BJ (cell line): ENCODE measurements around the gene FMNL2. TPM values are rescaled to one million over a fixed set of nuclear protein-coding genes. Genes with fewer than 3 reads are reported as not detected.

Experiments
- CTCF ChIA-PET: fragments of 350-600 bp; formaldehyde crosslinking; extraction: SDS; loops from one replicate; lab custom pipeline; 2021; ENCODE audit warnings: antibody characterized with exemption, inconsistent platforms; lab: Yijun Ruan, JAX
- POLR2A ChIA-PET: fragments of 300-600 bp; sonication (Branson Sonifier 250); formaldehyde crosslinking; extraction: SDS; loops from one replicate; lab custom pipeline; 2021; ENCODE audit warnings: antibody characterized with exemption; lab: Charles Lee
- DNase-seq: peaks from one replicate; pipeline ENCODE4 v3.0.0-alpha.2; 2011; ENCODE audit warnings: low read depth
- H3K27me3 ChIP-seq: 2 replicates; pipeline ENCODE4 v1.6.0; 2011; ENCODE audit warnings: low read length; ENCODE audit not compliant: control insufficient read depth, insufficient read depth
- H3K36me3 ChIP-seq: 2 replicates; pipeline ENCODE4 v1.5.1; 2011; ENCODE audit warnings: low read length; ENCODE audit not compliant: control insufficient read depth, insufficient read depth
- H3K4me3 ChIP-seq: 2 replicates; pipeline ENCODE4 v1.5.1; 2011; ENCODE audit warnings: low read depth, mild to moderate bottlenecking, control low read depth, low read length
- polyA plus RNA-seq: library from polyadenylated mRNA; depleted of rRNA; stranded (reverse); fragments of >200 nt; gene quantifications from 2 replicates; pipeline ENCODE4 v1.2.3, GENCODE V29; 2011
- TF ChIP-seq, protein P1 (sequence below): IDR thresholded peaks from 2 replicates; pipeline ENCODE4 v1.5.1; 2011; ENCODE audit warnings: low read depth, mild to moderate bottlenecking, control low read depth, inconsistent platforms, low read length, moderate library complexity; ENCODE audit not compliant: insufficient read depth

The FMNL2 gene
- polyA plus RNA-seq, 1 experiment: 2.4 TPM

DNA sequence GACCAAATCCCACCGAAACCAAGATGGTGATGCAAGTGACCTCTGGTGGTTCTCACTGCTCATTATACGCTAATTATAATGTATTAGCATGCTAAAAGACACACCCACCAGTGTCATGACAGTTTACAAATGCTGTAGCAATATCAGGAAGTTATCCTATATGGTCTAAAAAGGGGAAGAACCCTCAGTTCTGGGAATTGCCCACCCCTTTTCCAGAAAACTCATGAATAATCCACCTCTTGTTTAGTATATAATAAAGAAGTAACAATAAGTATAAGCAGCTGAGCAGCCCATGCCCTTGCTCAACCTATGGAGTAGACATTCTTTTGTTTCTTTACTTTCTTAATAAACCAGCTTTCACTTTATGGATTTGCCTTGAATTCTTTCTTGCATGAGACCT is 31.0 kb upstream of the FMNL2 start:
- Histone ChIP-seq H3K27me3 (no peaks in the 10 kb centered on the region; the same call in 1 of the 2 replicates), H3K4me3 (no peak overlapping the region), H3K36me3 (no peaks in the 10 kb centered on the region)
- ChIA-PET POLR2A (no interaction called here), CTCF (no interaction called here)
- TF ChIP-seq, protein P1, sequence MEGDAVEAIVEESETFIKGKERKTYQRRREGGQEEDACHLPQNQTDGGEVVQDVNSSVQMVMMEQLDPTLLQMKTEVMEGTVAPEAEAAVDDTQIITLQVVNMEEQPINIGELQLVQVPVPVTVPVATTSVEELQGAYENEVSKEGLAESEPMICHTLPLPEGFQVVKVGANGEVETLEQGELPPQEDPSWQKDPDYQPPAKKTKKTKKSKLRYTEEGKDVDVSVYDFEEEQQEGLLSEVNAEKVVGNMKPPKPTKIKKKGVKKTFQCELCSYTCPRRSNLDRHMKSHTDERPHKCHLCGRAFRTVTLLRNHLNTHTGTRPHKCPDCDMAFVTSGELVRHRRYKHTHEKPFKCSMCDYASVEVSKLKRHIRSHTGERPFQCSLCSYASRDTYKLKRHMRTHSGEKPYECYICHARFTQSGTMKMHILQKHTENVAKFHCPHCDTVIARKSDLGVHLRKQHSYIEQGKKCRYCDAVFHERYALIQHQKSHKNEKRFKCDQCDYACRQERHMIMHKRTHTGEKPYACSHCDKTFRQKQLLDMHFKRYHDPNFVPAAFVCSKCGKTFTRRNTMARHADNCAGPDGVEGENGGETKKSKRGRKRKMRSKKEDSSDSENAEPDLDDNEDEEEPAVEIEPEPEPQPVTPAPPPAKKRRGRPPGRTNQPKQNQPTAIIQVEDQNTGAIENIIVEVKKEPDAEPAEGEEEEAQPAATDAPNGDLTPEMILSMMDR: no peak
- no peak for DNase-seq

DNA sequence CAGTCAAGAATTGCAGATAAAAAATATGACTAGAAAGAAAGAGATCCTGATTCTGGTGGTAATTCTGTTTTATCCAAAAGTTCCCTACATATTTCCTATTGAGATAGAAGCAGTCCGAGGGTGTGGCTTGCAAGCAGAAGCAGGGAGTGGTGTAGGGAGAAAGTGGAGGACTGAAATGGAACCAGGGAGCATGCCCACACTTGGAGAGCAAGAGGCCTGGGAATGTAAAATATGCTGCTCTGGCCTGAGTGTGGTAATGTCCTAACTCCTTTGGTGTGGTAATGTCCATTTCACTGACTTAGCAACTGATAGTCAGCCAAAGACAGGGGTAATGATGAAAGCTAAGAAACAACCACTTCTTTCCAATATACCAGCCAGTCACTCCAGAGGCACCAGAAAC is 30.1 kb upstream of the FMNL2 start:
- no peaks in the 10 kb centered on the region; the same call in 1 of the 2 replicates for H3K27me3 ChIP-seq
- DNase-seq: peak; percentile 4
- CTCF ChIA-PET: no interaction called here
- POLR2A ChIA-PET: no interaction called here
- H3K36me3 ChIP-seq: no peaks in the 10 kb centered on the region
- H3K4me3 ChIP-seq: no peak overlapping the region
- TF ChIP-seq, protein P1: no peak

DNA sequence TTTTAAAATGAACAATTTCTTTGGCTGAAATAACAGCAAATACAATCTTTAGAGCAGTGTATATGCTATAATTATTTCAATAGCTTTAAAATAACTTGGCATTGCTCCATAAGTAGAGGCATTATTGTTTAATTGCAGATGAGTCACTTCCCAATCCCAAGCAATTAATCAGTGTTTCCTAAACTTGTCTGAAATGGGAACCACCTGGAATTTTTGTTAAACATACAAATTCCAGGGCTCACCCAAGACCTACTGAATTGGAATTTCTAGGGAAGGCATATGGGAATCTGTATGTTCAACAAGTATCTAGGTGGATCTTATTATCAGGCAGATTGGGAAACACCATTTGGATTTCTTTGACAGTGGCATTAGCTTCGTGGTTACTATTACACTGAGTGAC is 27.1 kb upstream of the FMNL2 start:
- no peaks in the 10 kb centered on the region for H3K27me3 ChIP-seq
- H3K36me3 ChIP-seq: no peaks in the 10 kb centered on the region
- TF ChIP-seq, protein P1: no peak
- ChIA-PET POLR2A (no interaction called here), CTCF (interaction anchor here (0.8 to 2.8 kb wide), 2 partner anchors 12 to 273 kb away, joined by 3 to 8 read pairs; no protein-coding TSS in a partner anchor)
- no peak for DNase-seq
- no peak overlapping the region for H3K4me3 ChIP-seq

DNA sequence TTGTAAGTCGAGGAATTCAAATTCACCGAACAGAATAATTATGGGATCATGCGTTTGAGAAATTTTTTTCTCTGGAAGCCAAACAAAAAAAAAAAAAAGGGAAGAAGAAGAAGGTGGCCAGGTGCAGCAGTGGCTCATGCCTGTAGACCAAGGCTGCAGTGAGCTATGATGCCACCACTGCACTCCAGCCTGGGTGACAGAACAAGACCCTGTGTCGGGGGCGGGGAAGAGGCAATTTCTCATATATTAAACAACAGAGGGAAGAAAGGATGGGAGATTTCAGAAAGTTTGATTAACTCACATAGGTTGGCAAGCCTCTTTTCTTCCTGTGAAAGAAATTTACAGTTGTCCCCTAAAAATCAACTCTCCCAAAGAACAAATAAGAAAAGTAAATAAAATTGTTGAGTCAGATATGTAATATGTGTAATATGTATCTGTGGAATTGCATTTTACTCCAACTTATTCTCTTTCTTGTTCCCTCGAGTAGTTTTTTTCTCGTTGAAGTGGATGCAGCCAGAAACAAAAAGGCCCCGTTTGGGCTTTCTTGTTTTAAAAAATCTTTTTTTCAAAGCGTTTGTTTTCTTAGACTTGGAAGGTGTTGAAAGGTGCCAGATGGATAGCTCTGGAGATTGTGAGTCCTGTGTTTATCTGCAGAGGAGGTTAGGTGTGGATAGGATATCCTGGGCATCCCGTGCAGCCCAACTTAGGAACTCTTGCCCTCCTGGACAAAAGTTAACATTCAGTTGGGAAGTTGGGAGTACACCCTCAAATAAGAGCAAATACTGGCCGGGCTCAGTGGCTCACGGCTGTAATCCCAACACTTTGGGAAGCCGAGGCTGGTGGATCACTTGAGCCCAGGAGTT is 25.4 kb upstream of the FMNL2 start:
- ChIA-PET POLR2A (interaction anchor here (0.7 kb wide), 1 partner anchor 17 kb away, joined by 4 read pairs; no protein-coding TSS in a partner anchor), CTCF (no interaction called here)
- Histone ChIP-seq H3K4me3 (no peak overlapping the region), H3K27me3 (no peaks in the 10 kb centered on the region), H3K36me3 (no peaks in the 10 kb centered on the region)
- TF ChIP-seq, protein P1: no peak
- DNase-seq: no peak

DNA sequence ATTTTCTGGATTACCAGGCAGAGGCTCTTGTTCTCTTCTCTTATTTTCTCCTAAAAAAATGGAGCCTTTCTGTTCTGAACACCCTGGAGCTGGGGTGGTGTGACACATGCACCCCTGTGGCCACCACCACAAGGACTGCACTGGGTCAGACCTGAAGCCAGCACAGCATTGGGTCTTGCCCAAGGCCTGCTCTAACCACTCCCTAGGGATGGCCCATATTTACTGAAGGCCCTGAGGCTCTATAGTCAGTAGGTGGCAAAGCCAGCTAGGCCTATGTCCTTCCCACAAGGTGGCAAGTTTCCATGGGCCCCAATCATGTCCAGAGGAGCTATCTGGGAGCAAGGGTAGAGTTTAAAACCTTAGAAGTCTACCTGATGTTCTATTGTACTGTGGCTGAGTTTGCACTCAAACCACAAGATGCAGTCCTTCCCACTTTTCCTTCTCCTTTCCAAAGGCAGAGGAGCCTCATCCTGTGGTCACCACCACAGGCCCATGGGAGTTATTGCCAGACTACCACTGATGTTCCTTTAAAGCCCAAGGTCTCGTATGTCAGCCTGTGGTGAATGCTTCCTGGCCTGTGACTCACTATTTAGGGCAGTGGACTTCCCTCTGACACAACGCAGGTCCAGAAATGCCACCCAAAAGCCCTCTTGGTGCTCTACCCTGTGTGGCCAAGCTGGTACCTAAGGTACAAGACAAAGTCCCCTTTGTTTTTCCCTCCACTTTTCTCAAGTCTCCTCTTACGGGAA is 15.0 kb upstream of the FMNL2 start:
- ChIA-PET CTCF (no interaction called here), POLR2A (no interaction called here)
- Histone ChIP-seq H3K27me3 (no peaks in the 10 kb centered on the region), H3K4me3 (no peak overlapping the region), H3K36me3 (no peaks in the 10 kb centered on the region)
- TF ChIP-seq, protein P1: no peak
- DNase-seq: no peak
